ENCODE data around the gene DCAF8.

The DCAF8 gene

DNA sequence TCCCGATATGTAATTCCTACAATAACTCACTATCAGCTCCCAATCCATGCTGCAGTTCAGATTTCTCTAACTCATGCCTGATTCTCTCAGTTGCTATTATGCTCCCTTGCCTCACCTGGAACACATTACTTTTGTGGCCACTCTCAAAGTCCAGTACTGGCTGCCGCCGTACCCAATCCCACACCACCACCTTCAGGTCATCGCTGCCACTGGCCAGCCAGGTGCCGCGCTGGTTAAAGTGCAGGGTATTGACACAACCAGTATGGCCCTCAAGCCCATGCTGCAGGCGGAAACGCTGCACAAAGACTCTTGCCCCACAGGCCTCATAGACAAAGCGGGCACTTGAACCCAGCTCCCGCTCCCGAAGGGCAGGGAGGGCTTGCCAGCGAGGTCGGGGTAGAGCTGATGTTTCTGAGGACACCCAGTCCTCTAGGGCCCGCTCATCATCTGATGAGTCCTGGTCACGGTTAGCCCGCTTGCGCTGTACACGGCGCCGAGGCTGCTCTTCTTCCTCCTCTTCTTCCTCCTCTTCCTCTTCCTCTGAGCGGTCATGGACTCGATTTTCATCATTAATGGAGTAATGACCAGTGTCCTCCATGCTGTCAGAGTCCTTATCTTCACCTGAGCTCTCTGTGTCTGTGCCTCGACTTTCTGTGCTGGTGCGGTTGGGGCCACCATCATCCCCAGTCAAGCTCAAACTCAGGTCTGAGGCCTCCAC lies 22.6 kb downstream of the DCAF8 start (continued):
- TF ChIP-seq, protein P1, sequence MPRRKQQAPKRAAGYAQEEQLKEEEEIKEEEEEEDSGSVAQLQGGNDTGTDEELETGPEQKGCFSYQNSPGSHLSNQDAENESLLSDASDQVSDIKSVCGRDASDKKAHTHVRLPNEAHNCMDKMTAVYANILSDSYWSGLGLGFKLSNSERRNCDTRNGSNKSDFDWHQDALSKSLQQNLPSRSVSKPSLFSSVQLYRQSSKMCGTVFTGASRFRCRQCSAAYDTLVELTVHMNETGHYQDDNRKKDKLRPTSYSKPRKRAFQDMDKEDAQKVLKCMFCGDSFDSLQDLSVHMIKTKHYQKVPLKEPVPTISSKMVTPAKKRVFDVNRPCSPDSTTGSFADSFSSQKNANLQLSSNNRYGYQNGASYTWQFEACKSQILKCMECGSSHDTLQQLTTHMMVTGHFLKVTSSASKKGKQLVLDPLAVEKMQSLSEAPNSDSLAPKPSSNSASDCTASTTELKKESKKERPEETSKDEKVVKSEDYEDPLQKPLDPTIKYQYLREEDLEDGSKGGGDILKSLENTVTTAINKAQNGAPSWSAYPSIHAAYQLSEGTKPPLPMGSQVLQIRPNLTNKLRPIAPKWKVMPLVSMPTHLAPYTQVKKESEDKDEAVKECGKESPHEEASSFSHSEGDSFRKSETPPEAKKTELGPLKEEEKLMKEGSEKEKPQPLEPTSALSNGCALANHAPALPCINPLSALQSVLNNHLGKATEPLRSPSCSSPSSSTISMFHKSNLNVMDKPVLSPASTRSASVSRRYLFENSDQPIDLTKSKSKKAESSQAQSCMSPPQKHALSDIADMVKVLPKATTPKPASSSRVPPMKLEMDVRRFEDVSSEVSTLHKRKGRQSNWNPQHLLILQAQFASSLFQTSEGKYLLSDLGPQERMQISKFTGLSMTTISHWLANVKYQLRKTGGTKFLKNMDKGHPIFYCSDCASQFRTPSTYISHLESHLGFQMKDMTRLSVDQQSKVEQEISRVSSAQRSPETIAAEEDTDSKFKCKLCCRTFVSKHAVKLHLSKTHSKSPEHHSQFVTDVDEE (CRISPR knock-in tag; IDR thresholded peaks at IDR 0.05) = no peak
- TF ChIP-seq TOX (CRISPR knock-in tag; IDR thresholded peaks at IDR 0.05; ENCODE audit: borderline replicate concordance) = no peak
- no peak for TF ChIP-seq PPARA (CRISPR knock-in tag; IDR thresholded peaks at IDR 0.05; ENCODE audit: borderline replicate concordance)

DNA sequence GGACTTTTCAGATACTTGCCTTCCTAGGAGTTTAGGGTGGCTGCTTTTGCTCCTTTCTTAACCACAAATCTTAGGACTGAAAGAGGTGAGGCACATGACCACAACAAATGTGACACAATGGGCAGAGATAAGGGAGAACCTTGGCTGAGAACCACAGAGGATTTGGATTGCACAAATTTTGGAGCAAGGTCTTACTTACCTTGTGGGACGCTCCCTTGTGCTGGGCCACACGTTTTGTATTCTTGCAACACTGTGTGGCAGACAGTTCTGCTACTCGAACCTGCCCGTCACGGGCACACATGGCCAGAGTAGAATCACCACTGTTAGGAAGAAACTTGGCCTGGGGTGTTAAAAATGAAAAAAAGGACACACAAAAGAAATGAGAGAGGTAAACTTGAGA lies 23.9 kb downstream of the DCAF8 start:
- TF ChIP-seq ZFP3 (CRISPR knock-in tag; IDR thresholded peaks at IDR 0.05) (no peak), ISL1 (CRISPR knock-in tag; IDR thresholded peaks at IDR 0.05) (no peak)
- no peak for ATAC-seq

DNA sequence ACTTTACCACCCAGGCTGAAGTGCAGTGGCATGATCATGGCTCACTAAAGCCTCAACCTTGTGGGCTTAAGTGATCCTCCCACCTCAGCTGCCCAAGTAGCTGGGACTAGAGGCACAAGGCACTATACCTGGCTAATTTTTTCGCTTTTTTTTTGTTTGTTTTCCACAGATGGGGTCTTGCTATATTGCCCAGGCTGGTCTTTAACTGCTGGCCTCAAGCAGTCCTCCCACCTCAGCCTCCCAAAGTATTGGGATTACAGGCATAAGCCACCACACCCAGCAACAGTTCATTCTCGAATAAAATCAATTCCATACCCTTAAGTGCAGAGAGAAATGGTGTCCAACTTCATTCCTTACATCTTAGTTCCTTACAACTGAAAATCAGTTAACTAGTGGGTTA lies 24.8 kb downstream of the DCAF8 start:
- TF ChIP-seq ZNF70 (CRISPR knock-in tag; IDR thresholded peaks at IDR 0.05) (no peak), SNAI2 (CRISPR knock-in tag; IDR thresholded peaks at IDR 0.05) (no peak), RARB (CRISPR knock-in tag; IDR thresholded peaks at IDR 0.05) (no peak), BACH2 (CRISPR knock-in tag; IDR thresholded peaks at IDR 0.05; ENCODE audit: borderline replicate concordance) (no peak), OSR1 (CRISPR knock-in tag; IDR thresholded peaks at IDR 0.05) (no peak), GLIS3 (CRISPR knock-in tag; IDR thresholded peaks at IDR 0.05) (no peak), ZC3H10 (CRISPR knock-in tag; IDR thresholded peaks at IDR 0.05) (no peak), ESRRG (CRISPR knock-in tag; IDR thresholded peaks at IDR 0.05) (no peak), ZNF8 (CRISPR knock-in tag; IDR thresholded peaks at IDR 0.05) (no peak), ARNTL (CRISPR knock-in tag; IDR thresholded peaks at IDR 0.05; ENCODE audit: borderline replicate concordance, low read depth) (no peak), PPARA (CRISPR knock-in tag; IDR thresholded peaks at IDR 0.05; ENCODE audit: borderline replicate concordance) (no peak), ZFP30 (CRISPR knock-in tag; IDR thresholded peaks at IDR 0.05) (no peak), ZNF565 (CRISPR knock-in tag; conservative IDR thresholded peaks at IDR 0.05; ENCODE audit: low read depth) (no peak), CSDC2 (CRISPR knock-in tag; IDR thresholded peaks at IDR 0.05) (no peak)
- TF ChIP-seq, protein P1 (CRISPR knock-in tag; IDR thresholded peaks at IDR 0.05) = no peak
- TF ChIP-seq, protein P2, sequence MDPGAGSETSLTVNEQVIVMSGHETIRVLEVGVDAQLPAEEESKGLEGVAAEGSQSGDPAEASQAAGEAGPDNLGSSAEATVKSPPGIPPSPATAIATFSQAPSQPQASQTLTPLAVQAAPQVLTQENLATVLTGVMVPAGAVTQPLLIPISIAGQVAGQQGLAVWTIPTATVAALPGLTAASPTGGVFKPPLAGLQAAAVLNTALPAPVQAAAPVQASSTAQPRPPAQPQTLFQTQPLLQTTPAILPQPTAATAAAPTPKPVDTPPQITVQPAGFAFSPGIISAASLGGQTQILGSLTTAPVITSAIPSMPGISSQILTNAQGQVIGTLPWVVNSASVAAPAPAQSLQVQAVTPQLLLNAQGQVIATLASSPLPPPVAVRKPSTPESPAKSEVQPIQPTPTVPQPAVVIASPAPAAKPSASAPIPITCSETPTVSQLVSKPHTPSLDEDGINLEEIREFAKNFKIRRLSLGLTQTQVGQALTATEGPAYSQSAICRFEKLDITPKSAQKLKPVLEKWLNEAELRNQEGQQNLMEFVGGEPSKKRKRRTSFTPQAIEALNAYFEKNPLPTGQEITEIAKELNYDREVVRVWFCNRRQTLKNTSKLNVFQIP (CRISPR knock-in tag; IDR thresholded peaks at IDR 0.05; ENCODE audit: borderline replicate concordance, low read depth) = no peak
- TF ChIP-seq, protein P3, sequence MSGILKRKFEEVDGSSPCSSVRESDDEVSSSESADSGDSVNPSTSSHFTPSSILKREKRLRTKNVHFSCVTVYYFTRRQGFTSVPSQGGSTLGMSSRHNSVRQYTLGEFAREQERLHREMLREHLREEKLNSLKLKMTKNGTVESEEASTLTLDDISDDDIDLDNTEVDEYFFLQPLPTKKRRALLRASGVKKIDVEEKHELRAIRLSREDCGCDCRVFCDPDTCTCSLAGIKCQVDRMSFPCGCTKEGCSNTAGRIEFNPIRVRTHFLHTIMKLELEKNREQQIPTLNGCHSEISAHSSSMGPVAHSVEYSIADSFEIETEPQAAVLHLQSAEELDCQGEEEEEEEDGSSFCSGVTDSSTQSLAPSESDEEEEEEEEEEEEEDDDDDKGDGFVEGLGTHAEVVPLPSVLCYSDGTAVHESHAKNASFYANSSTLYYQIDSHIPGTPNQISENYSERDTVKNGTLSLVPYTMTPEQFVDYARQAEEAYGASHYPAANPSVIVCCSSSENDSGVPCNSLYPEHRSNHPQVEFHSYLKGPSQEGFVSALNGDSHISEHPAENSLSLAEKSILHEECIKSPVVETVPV (CRISPR knock-in tag; IDR thresholded peaks at IDR 0.05) = no peak
- ATAC-seq = no peak

DNA sequence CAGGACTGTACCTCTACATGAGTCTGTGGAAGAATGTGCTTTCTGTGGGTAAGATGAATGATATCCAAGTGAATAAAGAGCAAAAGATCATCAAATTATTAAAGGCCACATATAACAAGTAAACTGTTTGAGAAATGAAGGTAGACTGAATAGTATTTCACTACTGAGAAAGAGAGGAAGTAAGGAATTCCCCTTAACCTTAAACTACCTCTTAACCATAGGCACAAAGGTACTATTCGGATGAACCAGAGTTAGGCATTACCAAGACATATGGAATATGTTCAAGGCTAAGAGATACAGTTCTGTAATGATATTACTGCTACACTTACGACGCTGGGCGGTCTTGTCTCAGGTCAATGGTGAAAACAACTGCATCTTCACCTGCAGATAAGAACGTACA lies 25.5 kb downstream of the DCAF8 start:
- TF ChIP-seq ZC3H10 (CRISPR knock-in tag; IDR thresholded peaks at IDR 0.05) (no peak), GLIS3 (CRISPR knock-in tag; IDR thresholded peaks at IDR 0.05) (no peak)
- ATAC-seq = no peak
